Stomach (tissue), 9 donors: ENCODE measurements around the gene C5orf63. TPM values are rescaled to one million over a fixed set of nuclear protein-coding genes. Genes with fewer than 3 reads are reported as not detected.

Experiments
- DNase-seq, 2 donors: peaks; one replicate each; pipeline versions ENCODE4 v3.0.0 to v3.0.0-alpha.2; 2013 to 2019
- H3K27ac ChIP-seq, 5 donors: fragments of 200-600 bp in 4 of 5; sonication (generic) in 4 of 5; one replicate each; pipeline ENCODE4 v1.5.1; 2013 to 2019; ENCODE audit warnings: mild to moderate bottlenecking in 1 of 5, moderate library complexity in 1 of 5
- H3K27me3 ChIP-seq, 3 donors: fragments of 200-600 bp; sonication (generic); one replicate each; pipeline ENCODE4 v1.5.1; 2017 to 2019; ENCODE audit warnings: mixed run types in 1 of 3
- H3K36me3 ChIP-seq, 4 donors: fragments of 200-600 bp; sonication (generic); 1 replicate in 3 of 4; 2 replicates in 1 of 4; pipeline ENCODE4 v1.5.1; 2016 to 2019
- H3K4me1 ChIP-seq, 4 donors: fragments of 200-600 bp; sonication (generic); one replicate each; pipeline ENCODE4 v1.5.1; 2016 to 2019
- H3K4me3 ChIP-seq, 4 donors: fragments of 200-600 bp; sonication (generic) in 3 of 4; one replicate each; pipeline ENCODE4 v1.5.1; 2016 to 2019; ENCODE audit warnings: mild to moderate bottlenecking in 1 of 4
- H3K9me3 ChIP-seq, 4 donors: fragments of 200-600 bp; sonication (generic); one replicate each; pipeline ENCODE4 v1.5.1; 2016 to 2019
- CTCF ChIP-seq, 7 experiments: fragments of 450-650 bp in 4 of 7; fragments of 200-600 bp in 3 of 7; sonication (generic) in 3 of 7; IDR thresholded peaks; one replicate each; pipeline ENCODE4 v1.5.1; 2016 to 2019; ENCODE audit warnings: antibody characterized with exemption in 7 of 7, control low read depth in 2 of 7, mild to moderate bottlenecking in 1 of 7
- EP300 ChIP-seq: sonication (generic); formaldehyde crosslinking; IDR thresholded peaks from one replicate; pipeline ENCODE4 v1.6.1; 2017; ENCODE audit warnings: antibody characterized with exemption
- POLR2A ChIP-seq, 4 donors: fragments of 450-650 bp; IDR thresholded peaks; one replicate each; pipeline ENCODE4 v1.6.1; 2016; ENCODE audit warnings: antibody characterized with exemption in 4 of 4, control low read depth in 2 of 4, mild to moderate bottlenecking in 1 of 4, moderate library complexity in 1 of 4
- POLR2AphosphoS5 ChIP-seq, 3 donors: sonication (generic); formaldehyde crosslinking; IDR thresholded peaks; one replicate each; pipeline ENCODE4 v1.6.1; 2016; ENCODE audit warnings: antibody characterized with exemption in 3 of 3
- WGBS, 5 donors: extraction: QIAGEN DNeasy Blood & Tissue Kit in 3 of 5; methylation state at CpG; one replicate each; pipeline versions ENCODE4 v1.1.5 to v1.1.7; 2013 to 2018; 5-methylcytosine and 5-hydroxymethylcytosine counted together
- intact Hi-C: fragments of 100-400 bp; cut with DNase I; formaldehyde crosslinking; loops from one replicate; pipeline ENCODE4 v1.15.1; 2023; ENCODE audit warnings: low total_unique reads
- polyA plus RNA-seq, 3 donors: library from polyadenylated mRNA; stranded (reverse); fragments of 200-250 nt; gene quantifications; one replicate each; pipeline ENCODE4 v1.2.3, GENCODE V29; 2013
- total RNA-seq, 5 donors: library from RNA; depleted of rRNA; stranded (reverse); fragments of >200 nt; gene quantifications; one replicate each; pipeline versions ENCODE4 v1.1.0 to v1.2.3, GENCODE V29; 2014 to 2016
- donor health status: healthy with polysubstance abuse.
- donor health status: Bipolar disorder and iron deficiency.
- donor health status: healthy.

Gene C5orf63
- total and polyA plus RNA-seq, 8 donors: 0.45 to 16.8 (median 5.0) TPM

DNA sequence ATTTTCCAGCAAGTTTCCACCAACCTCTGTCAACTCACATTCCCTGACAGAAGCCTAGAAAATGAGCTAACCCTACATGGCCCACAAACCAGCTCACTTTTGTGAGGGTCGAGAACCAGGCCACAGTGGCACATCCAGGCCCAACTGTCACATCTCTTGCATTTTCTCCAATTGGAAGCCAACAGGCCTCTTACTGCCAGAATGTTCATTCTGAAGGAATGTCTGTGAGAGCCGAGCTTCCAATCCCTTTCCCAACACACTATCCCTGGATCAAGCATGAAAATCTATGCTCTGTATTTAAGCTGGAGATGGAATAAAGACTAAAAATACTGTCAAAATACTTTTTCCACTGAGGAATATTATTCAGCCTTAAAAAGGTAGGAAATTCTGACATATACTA is 62.9 kb downstream of the C5orf63 start:
- intact Hi-C loops: no loop called here
- Histone ChIP-seq H3K27me3 (no peaks in the 10 kb centered on the region), H3K36me3 (no peaks in the 10 kb centered on the region), H3K4me3 (no peak overlapping the region), H3K9me3 (no peaks in the 10 kb centered on the region), H3K4me1 (peaks cover 0 to 4% (median 0%) of the 10 kb centered on the region in 4 donors), H3K27ac (no peak overlapping the region)
- no peak for DNase-seq
- TF ChIP-seq EP300 (no peak), POLR2A (IDR thresholded peaks at IDR 0.05) (no peak), POLR2AphosphoS5 (IDR thresholded peaks at IDR 0.05) (no peak), CTCF (IDR thresholded peaks at IDR 0.05) (no peak)
- 88 to 97% (median 91%) methylated on average over 2 of the region's 2 CpGs for WGBS, 5 donors

- Histone ChIP-seq H3K27ac (no peak overlapping the region), H3K4me3 (no peak overlapping the region), H3K27me3 (no peaks in the 10 kb centered on the region), H3K36me3 (no peaks in the 10 kb centered on the region), H3K9me3 (no peaks in the 10 kb centered on the region), H3K4me1 (peaks cover 0 to 4% (median under 1%) of the 10 kb centered on the region in 4 donors)
- no peak for TF ChIP-seq POLR2A (IDR thresholded peaks at IDR 0.05)
- TF ChIP-seq CTCF (IDR thresholded peaks at IDR 0.05): no peak
- no peak for TF ChIP-seq POLR2AphosphoS5 (IDR thresholded peaks at IDR 0.05)
- no peak for TF ChIP-seq EP300
- WGBS, 5 donors: 77 to 93% (median 91%) methylated on average over 1 of the region's 1 CpG
- intact Hi-C loops: no loop called here
- no peak for DNase-seq
These were observed 63.5 kb downstream of the C5orf63 start for GRCh38 chr5:127009784-127010183.

DNA sequence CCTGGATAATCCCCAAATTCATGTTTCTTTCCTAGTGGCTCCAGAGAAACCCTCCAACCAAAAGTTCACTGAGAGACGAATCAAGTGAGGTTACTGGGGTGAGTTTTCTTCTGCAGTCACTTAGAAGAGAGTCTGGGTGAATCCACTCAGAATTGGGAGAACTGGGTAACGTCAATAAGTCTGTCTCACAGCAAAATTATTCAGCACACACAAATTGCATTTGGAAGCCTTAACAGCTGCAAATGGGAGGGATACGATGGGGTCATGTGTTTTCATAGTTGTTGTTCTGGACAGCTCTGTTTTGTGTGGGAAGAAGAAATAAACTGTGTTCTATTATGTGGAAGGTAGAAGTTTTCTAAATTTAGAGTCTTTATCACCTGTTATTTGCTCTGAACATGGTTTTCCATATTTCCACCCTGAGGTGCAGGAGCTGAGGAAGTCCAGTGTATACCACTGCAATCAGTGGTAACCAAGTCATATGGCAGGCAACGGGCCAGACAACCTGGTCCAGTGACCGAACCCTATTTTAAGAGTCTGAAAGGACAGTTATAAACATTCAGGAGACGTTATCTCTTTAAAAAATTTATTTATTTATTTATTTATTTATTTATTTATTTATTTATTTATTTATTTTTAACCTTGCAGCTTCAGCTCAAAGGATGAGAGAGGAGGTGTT is 64.9 kb downstream of the C5orf63 start:
- H3K4me3 ChIP-seq: no peak overlapping the region
- peaks cover 0 to 14% (median 8%) of the 10 kb centered on the region in 4 donors for H3K4me1 ChIP-seq
- WGBS, 5 donors: 80 to 86% (median 81%) methylated on average over 6 of the region's 6 CpGs
- TF ChIP-seq CTCF (IDR thresholded peaks at IDR 0.05): no peak
- no peak for TF ChIP-seq POLR2AphosphoS5 (IDR thresholded peaks at IDR 0.05)
- no peak for TF ChIP-seq EP300
- TF ChIP-seq POLR2A (IDR thresholded peaks at IDR 0.05): no peak
- no peak overlapping the region for H3K27ac ChIP-seq
- no peaks in the 10 kb centered on the region for H3K27me3 ChIP-seq
- DNase-seq: no peak
- H3K36me3 ChIP-seq: no peaks in the 10 kb centered on the region
- H3K9me3 ChIP-seq: no peaks in the 10 kb centered on the region
- intact Hi-C loops: no loop called here

DNA sequence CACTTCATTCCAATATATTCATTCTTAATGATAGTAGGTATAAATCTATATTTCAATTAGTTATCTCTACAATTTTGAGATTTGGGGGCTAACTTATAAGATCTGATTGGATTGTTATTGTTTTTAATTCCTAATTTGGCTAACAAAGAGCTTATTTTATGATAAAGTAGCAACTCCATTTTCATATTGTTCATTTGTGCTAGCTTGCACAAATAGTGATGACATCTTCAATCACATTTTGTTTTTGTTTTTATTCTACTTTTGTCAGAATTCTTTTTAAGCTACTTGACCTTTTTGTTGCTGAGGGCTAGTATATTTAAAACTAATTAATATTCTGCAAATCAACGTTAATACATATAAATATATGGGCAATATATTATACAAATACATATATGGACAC is 65.8 kb downstream of the C5orf63 start:
- no peak for TF ChIP-seq EP300
- no peak for TF ChIP-seq CTCF (IDR thresholded peaks at IDR 0.05)
- no peak for TF ChIP-seq POLR2AphosphoS5 (IDR thresholded peaks at IDR 0.05)
- no peak for TF ChIP-seq POLR2A (IDR thresholded peaks at IDR 0.05)
- peaks cover 0 to 15% (median 8%) of the 10 kb centered on the region in 4 donors for H3K4me1 ChIP-seq
- 87 to 94% (median 88%) methylated on average over 1 of the region's 1 CpG for whole genome bisulfite sequencing, 5 donors
- intact Hi-C loops: no loop called here
- no peak overlapping the region for H3K27ac ChIP-seq
- no peaks in the 10 kb centered on the region for H3K27me3 ChIP-seq
- DNase-seq: no peak
- H3K36me3 ChIP-seq: no peaks in the 10 kb centered on the region
- H3K4me3 ChIP-seq: no peak overlapping the region
- H3K9me3 ChIP-seq: no peaks in the 10 kb centered on the region
